IPS-18a (cell line): ENCODE data around the gene ECT2.

ENCODE experiments used
- H3K27ac ChIP-seq: one replicate; pipeline ENCODE4 v1.5.1; 2013; ENCODE audit warnings: low read length
- H3K27me3 ChIP-seq: one replicate; pipeline ENCODE4 v1.6.1; 2013; ENCODE audit warnings: mild to moderate bottlenecking, low read length; ENCODE audit not compliant: control insufficient read depth, insufficient read depth
- H3K36me3 ChIP-seq: one replicate; pipeline ENCODE4 v1.6.1; 2013; ENCODE audit warnings: low read depth, low read length; ENCODE audit not compliant: control insufficient read depth
- H3K4me1 ChIP-seq: one replicate; pipeline ENCODE4 v1.6.1; 2013; ENCODE audit warnings: low read depth, low read length; ENCODE audit not compliant: control insufficient read depth
- H3K4me3 ChIP-seq: one replicate; pipeline ENCODE4 v1.5.1; 2013; ENCODE audit warnings: low read length
- H3K9ac ChIP-seq: one replicate; pipeline ENCODE4 v1.6.1; 2013; ENCODE audit warnings: mild to moderate bottlenecking, low read length, moderate library complexity
- H3K9me3 ChIP-seq: one replicate; pipeline ENCODE4 v1.6.1; 2013; ENCODE audit warnings: low read depth, low read length; ENCODE audit not compliant: control insufficient read depth

Gene ECT2

GRCh38 chr3:172868582-172869200, 118.2 kb downstream of the ECT2 start:
- Histone ChIP-seq H3K27ac (no peak overlapping the region), H3K36me3 (no peaks in the 10 kb centered on the region), H3K9ac (no peak overlapping the region), H3K27me3 (no peaks in the 10 kb centered on the region), H3K9me3 (no peaks in the 10 kb centered on the region), H3K4me1 (no peaks in the 10 kb centered on the region), H3K4me3 (no peak overlapping the region)

- no peak overlapping the region for H3K9ac ChIP-seq
- no peak overlapping the region for H3K27ac ChIP-seq
- no peaks in the 10 kb centered on the region for H3K27me3 ChIP-seq
- H3K4me1 ChIP-seq, result no peaks in the 10 kb centered on the region
- H3K4me3 ChIP-seq, result no peak overlapping the region
- no peaks in the 10 kb centered on the region for H3K9me3 ChIP-seq
- H3K36me3 ChIP-seq, result no peaks in the 10 kb centered on the region
Measured at GRCh38 chr3:172869368-172869771, 118.8 kb downstream of the ECT2 start.

GRCh38 chr3:172869784-172870518, 119.4 kb downstream of the ECT2 start:
- no peak overlapping the region for H3K9ac ChIP-seq
- H3K4me1 ChIP-seq, result peaks cover 6% of the 10 kb centered on the region
- H3K27me3 ChIP-seq, result no peaks in the 10 kb centered on the region
- no peaks in the 10 kb centered on the region for H3K36me3 ChIP-seq
- H3K9me3 ChIP-seq, result no peaks in the 10 kb centered on the region
- no peak overlapping the region for H3K4me3 ChIP-seq
- no peak overlapping the region for H3K27ac ChIP-seq
